ENCODE measurements around the gene CRB2. TPM values are rescaled to one million over a fixed set of nuclear protein-coding genes. Genes with fewer than 3 reads are reported as not detected.

CRB2 gene
- total and polyA plus RNA-seq, 2 of the 4 experiments (the other 2 are of a cell fraction): not detected

GRCh38 chr9:123312306-123312877 is 43.6 kb upstream of the CRB2 start:
- CTCF ChIA-PET: interaction anchor here (0.6 kb wide), 1 partner anchor 19 kb away, joined by 6 read pairs; no protein-coding TSS in a partner anchor
- in situ Hi-C loops (cut with MboI; ENCODE audit: low sequenced_read_pairs): no loop called here
- POLR2A ChIA-PET (ENCODE audit: unreplicated experiment): no interaction called here
- Histone ChIP-seq H3K4me3 (ENCODE audit: insufficient read depth, low read depth, low read length) (no peak overlapping the region), H2AK9ac (replicated peaks; ENCODE audit: low read depth, low read length, poor library complexity) (no peak overlapping the region), H3K9me3 (ENCODE audit: control insufficient read depth, insufficient read depth, low read length) (no peaks in the 10 kb centered on the region), H3K14ac (replicated peaks; ENCODE audit: low read depth, low read length) (no peak overlapping the region), H3K4ac (ENCODE audit: low read depth, low read length) (no peak overlapping the region), H4K91ac (ENCODE audit: insufficient read depth, low read depth, low read length) (no peak overlapping the region), H3K9ac (ENCODE audit: low read depth, low read length) (no peak overlapping the region), H3K9me1 (ENCODE audit: insufficient read depth, low read length) (no peaks in the 10 kb centered on the region), H3K27ac (ENCODE audit: insufficient read depth, low read length) (no peak overlapping the region), H3K4me1 (ENCODE audit: control insufficient read depth, insufficient read depth, low read length) (no peaks in the 10 kb centered on the region), H3K79me1 (ENCODE audit: low read depth in 1 of 2, low read length in 2 of 2) (no peaks in the 10 kb centered on the region), H4K20me1 (ENCODE audit: insufficient read depth, low read length) (no peaks in the 10 kb centered on the region), H2BK120ac (ENCODE audit: low read depth, low read length) (no peak overlapping the region), H2BK20ac (ENCODE audit: low read depth, low read length) (no peak overlapping the region), H3K23ac (ENCODE audit: low read depth, low read length) (no peak overlapping the region), H2BK15ac (ENCODE audit: low read depth, low read length) (no peak overlapping the region), H4K8ac (ENCODE audit: low read depth in 2 of 2, low read length in 2 of 2) (no peak overlapping the region), H3K36me3 (ENCODE audit: control insufficient read depth, insufficient read depth, low read length) (no peaks in the 10 kb centered on the region), H3K18ac (ENCODE audit: low read depth, low read length) (no peak overlapping the region), H3K27me3 (ENCODE audit: control insufficient read depth, insufficient read depth, low read length) (peaks cover 23% of the 10 kb centered on the region), H3K56ac (ENCODE audit: extremely low read depth, insufficient read depth, low read length) (no peak overlapping the region), H2AK5ac (ENCODE audit: low read depth, low read length) (no peak overlapping the region), H2AFZ (replicated peaks; ENCODE audit: low read length, poor library complexity) (no peak overlapping the region), H3K4me2 (ENCODE audit: low read depth, low read length) (no peak overlapping the region), H2BK5ac (ENCODE audit: low read depth, low read length, poor library complexity, severe bottlenecking) (no peak overlapping the region), H4K5ac (ENCODE audit: low read depth, low read length) (no peak overlapping the region)
- DNase-seq: no peak
- ATAC-seq (ENCODE audit: low read depth): no peak
- intact Hi-C loops (cut with micrococcal nuclease): no loop called here
- no peak for TF ChIP-seq MXI1 (IDR thresholded peaks at IDR 0.05; ENCODE audit: borderline replicate concordance, low read depth, low read length)
- TF ChIP-seq RAD21 (IDR thresholded peaks at IDR 0.05; ENCODE audit: low read length): no peak
- TF ChIP-seq, protein P1, sequence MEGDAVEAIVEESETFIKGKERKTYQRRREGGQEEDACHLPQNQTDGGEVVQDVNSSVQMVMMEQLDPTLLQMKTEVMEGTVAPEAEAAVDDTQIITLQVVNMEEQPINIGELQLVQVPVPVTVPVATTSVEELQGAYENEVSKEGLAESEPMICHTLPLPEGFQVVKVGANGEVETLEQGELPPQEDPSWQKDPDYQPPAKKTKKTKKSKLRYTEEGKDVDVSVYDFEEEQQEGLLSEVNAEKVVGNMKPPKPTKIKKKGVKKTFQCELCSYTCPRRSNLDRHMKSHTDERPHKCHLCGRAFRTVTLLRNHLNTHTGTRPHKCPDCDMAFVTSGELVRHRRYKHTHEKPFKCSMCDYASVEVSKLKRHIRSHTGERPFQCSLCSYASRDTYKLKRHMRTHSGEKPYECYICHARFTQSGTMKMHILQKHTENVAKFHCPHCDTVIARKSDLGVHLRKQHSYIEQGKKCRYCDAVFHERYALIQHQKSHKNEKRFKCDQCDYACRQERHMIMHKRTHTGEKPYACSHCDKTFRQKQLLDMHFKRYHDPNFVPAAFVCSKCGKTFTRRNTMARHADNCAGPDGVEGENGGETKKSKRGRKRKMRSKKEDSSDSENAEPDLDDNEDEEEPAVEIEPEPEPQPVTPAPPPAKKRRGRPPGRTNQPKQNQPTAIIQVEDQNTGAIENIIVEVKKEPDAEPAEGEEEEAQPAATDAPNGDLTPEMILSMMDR (conservative IDR thresholded peaks at IDR 0.05; ENCODE audit: low read depth, low read length): no peak
- TF ChIP-seq FOS (IDR thresholded peaks at IDR 0.05; ENCODE audit: low read depth, low read length): no peak
- TF ChIP-seq SMC3 (IDR thresholded peaks at IDR 0.05; ENCODE audit: low read depth, low read length): no peak
- dilution Hi-C loops (cut with HindIII; ENCODE audit: low sequenced_read_pairs, unreplicated experiment): no loop called here
- WGBS, 2 experiments (ENCODE audit: extremely low coverage in 2 of 2, insufficient read length in 1 of 2): no CpG with 5 or more reads among the region's 4 CpGs
- no TSS peak for BruUV-seq (replicated peaks)

Measured in IMR-90 (cell line).